GM21526 (cell line): ENCODE results near the gene UFD1.

Source experiments
- ATAC-seq: cut with Tn5 transposase; IDR thresholded peaks from one replicate; pipeline ENCODE4 v1.9.1; 2021; ENCODE audit warnings: moderate library complexity; ENCODE audit not compliant: unreplicated experiment, low FRiP score

The UFD1 gene

GRCh38 chr22:19516378-19517170, 37.6 kb upstream of the UFD1 start:
- ATAC-seq = no peak

- no peak for ATAC-seq
Observed at GRCh38 chr22:19515654-19516377, 36.8 kb upstream of the UFD1 start.

GRCh38 chr22:19514831-19515565, 36.0 kb upstream of the UFD1 start:
- ATAC-seq = no peak

GRCh38 chr22:19513823-19514222, 34.8 kb upstream of the UFD1 start:
- no peak for ATAC-seq

GRCh38 chr22:19510919-19511341, 31.9 kb upstream of the UFD1 start:
- ATAC-seq = no peak

GRCh38 chr22:19509923-19510322, 30.9 kb upstream of the UFD1 start:
- ATAC-seq = no peak

GRCh38 chr22:19509191-19509590, 30.2 kb upstream of the UFD1 start:
- ATAC-seq = no peak

- no peak for ATAC-seq
Observed at GRCh38 chr22:19508024-19508776, 29.2 kb upstream of the UFD1 start.

- ATAC-seq = no peak
Observed at GRCh38 chr22:19507534-19507861, 28.5 kb upstream of the UFD1 start.

GRCh38 chr22:19506212-19506611, 27.2 kb upstream of the UFD1 start:
- no peak for ATAC-seq

GRCh38 chr22:19505735-19506126, 26.7 kb upstream of the UFD1 start:
- no peak for ATAC-seq

GRCh38 chr22:19504900-19505734, 26.1 kb upstream of the UFD1 start:
- no peak for ATAC-seq

- no peak for ATAC-seq
Observed at GRCh38 chr22:19503869-19504268, 24.9 kb upstream of the UFD1 start.

GRCh38 chr22:19503367-19503766, 24.4 kb upstream of the UFD1 start:
- no peak for ATAC-seq

GRCh38 chr22:19501897-19502447, 23.0 kb upstream of the UFD1 start:
- ATAC-seq = no peak

GRCh38 chr22:19499880-19500242, 20.9 kb upstream of the UFD1 start:
- ATAC-seq = no peak

GRCh38 chr22:19499236-19499879, 20.4 kb upstream of the UFD1 start:
- no peak for ATAC-seq

- no peak for ATAC-seq
Observed at GRCh38 chr22:19498866-19499190, 19.8 kb upstream of the UFD1 start.

- ATAC-seq = no peak
Observed at GRCh38 chr22:19498154-19498865, 19.3 kb upstream of the UFD1 start.
